GM18517 (cell line): Measurements from ENCODE around the gene SENP1.

Source experiments
- ATAC-seq: cut with Tn5 transposase; IDR thresholded peaks from one replicate; pipeline ENCODE4 v1.9.1; 2021; ENCODE audit warnings: mild to moderate bottlenecking, moderate library complexity; ENCODE audit not compliant: unreplicated experiment

SENP1 gene

DNA sequence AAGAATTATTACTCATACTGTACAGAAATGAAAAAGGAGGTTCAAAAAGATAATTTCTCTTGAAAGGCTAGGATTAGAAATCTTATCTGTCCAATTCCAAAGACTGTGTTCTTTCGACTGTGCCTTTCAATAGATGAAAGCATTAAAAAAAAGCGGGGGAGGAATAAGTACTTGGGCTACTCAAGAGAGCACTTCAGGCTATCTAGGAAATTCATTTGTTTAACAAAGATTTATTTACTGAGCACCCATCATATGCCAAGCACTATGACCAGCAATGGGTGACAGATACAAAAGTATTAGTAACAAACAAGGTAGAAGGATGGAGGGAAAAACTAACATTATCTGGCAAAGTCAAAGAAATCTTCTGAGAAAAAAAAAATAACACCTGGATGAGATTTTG, 37.4 kb downstream of the SENP1 start:
- ATAC-seq, result no peak

DNA sequence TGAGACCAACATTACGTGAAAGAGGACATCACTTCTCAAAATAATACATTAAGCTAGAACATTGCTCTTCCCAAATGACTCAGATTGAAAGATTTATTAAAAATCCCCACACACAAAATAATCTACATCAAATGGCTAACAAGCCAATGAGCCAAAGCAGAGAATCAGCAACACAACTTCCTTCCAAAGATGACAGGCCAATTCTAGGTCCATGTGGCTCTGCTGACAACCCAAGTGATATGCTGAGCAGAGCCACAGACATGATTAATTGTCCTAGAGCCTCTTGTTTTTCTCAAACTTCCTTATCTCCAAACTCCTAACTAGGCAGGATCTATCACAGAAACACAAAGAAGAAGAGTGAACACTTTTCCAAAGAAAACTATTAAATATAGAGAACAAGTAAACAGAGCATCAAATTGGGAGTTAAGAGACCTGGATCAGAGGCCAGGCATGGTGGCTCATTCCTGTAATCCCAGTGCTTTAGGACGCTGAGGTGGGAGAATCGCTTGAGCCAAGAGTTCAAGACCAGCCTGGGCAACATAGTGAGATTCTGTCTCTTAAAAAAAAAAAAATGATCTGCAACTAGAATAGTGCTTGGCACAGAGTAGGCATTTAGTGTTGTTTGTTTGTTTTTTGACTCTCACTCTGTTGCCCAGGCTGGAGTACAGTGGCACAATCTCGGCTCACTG, 38.5 kb downstream of the SENP1 start:
- ATAC-seq, result no peak

DNA sequence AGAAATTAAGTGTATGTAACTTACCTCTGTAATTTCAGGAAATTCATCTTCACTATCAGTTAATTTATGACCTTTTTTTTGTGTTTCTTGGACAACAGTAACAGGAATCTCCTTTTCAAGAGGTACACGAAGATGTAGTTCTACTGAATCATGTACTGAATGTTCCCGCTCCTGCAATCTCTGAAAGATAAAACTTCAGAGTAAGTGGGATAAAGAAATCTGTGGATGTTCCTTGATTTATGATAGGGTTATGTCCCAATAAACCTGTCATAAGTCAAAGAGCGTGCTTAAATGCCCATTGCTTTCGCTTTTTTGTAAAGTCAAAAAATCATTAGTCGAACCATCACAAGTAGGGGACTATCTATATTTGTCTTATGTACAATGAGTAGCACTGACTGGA, 40.8 kb downstream of the SENP1 start:
- no peak for ATAC-seq

DNA sequence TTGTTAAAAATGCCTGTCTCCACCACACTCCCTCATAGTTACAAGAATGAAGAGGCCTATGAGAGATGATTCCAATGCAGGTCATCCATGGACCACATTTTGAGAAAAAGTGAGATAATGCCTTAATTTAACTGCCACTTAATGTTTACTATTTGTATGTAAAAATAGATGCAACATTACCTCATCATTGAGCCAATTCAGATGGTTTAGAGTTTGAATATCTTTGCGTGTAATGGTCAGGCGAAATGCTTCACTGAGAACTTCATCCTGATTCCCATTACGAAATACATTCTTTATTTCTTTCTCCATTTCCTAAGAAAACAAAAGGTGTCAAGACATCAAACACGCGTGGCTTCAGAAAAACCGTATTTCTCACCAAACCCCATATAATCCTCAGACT, 42.3 kb downstream of the SENP1 start:
- no peak for ATAC-seq

DNA sequence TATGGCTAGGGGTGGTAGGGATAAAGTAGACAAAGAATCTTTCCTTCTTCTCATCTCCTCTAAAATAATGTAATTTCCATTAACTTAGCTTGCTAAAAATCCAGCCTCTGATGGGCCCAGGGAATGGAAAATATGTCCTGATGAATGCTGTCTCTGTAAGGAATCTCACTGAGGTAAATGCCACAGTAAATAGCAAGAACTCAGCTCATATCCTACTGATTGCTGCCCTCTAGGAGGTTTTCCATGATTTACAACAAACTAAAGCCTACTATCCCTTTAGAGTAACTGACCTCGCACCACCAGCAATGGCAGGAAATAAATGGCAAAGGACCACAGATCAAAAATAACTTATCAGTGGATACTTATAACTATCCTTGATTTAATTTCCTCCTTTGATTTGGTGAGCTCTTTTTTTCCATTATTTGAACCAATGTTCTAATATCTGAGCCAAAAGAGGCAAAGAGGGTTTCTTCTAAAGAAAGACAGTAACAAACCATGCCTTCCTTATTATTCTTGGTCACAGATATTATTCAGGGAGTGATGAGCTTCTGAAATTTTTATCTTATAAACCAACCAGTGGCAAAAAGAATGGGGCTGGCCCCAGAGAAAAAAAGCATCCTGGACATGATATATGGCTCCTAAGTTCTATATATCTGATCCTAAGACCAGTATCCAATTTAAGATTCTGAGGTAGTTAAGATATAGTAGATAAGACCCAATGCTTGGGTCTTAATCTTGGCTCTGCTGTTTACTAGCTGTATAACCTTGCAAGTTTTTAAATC, 43.8 kb downstream of the SENP1 start:
- no peak for ATAC-seq

DNA sequence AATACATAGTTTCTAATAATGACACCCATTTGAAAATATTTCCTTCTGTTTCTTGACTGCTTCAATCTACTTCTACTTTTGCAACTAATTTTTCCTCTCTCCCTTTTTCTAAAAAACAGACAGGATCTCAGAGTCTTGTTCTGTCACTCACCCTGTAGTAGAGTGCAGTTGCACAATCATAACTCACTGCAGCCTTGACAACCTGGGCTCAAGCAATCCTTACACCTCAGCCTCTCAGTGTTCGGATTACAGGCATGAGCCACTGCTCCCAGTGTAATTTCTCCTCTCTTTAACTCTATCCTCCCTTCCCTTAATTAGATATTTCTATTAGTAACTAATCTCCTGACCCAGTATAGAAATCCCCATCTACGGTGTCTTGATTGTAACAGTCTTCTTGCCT, 45.4 kb downstream of the SENP1 start:
- ATAC-seq, result no peak

DNA sequence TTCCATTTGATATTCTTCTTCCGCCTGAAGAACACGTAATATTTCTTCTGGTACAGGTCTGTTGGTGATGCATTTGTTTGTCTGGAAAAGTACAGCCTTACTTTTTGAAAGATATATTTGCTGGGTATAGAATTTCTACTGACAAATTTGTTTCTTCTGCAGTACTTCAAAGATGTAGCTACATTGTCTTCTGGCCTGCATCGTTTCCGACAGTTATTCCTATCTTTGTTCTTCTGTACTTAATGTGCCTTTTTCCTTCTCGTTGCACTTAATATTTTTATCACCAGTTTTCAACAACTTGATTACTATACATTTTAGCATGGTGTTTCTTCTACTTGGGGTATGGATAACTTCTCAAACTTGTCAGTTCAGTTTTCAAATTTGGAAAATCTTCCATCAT, 47.1 kb downstream of the SENP1 start:
- no peak for ATAC-seq

DNA sequence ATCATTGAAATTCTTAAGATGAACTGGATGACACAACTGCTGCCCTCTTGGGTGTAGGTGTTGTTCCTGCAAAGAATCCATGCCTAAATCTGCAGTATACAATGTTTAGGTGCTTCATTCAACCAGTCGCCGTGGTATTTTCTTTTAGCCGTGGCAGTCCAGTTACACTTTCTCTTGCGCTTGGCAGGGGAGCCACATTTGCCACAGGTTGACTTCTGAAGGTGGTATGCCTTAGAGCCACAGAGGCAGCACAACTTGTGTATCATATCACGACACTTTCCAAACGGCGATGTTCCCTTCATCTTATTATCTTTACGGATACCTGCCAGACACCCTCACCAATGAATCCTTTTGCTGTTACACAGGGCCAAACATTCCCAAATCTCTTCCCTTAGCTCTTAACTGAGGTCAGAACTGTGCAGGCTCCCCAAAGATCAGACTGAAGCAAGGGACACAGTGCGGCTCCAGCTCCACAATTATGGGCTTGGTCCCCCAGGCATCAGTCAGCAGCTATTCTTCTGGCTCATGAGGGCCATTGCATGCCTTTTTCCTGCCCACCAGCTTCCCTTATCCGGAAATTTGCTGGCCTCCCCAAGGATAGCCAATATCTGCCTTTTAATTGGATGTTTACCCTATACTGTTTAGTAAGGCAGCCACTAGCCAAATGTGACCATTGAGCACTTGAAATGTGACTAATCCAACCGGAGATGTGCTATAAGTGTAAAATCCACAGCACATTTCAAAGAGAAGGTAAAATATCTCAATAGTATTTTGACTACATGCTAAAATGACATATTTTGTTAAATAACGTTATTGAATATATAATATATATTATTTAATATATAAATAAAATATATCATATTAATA, 50.7 kb downstream of the SENP1 start:
- no peak for ATAC-seq

DNA sequence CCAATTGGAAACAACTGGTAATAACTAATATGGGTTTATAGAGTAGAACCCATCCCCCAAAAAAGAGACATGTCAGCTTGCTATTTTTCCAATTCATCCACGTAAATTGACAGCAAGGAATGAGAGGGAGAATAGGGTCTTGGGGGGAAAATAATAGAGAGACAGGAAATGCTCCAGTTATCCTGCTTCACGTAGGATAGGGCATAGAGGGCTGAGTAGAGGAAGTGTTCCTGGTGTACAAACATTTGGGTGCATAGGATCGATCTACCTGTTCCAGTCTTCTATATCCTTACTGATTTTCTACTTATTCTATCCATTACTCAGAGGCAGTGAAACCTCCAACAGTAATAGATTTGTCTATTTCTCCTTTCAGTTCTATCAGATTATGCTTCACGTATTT, 52.0 kb downstream of the SENP1 start:
- ATAC-seq, result no peak

DNA sequence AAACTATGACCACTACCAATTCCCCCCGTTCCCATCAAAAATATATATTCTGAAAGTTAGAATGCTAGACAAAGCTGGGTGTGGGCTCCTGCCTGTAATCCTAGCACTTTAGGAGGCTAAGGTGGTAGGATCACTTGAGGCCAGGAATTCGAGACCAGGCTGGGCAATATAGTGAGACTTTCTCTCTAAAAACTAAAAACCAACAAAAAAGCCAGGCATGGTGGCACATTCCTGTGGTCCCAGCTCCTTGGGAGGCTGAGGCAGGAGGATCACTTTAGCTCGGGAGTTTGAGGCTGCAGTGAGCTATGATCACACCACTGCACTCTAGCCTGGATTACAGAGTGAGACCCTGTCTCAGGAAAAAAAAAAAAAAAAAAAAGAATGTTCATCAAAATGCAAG, 52.8 kb downstream of the SENP1 start:
- ATAC-seq, result no peak

DNA sequence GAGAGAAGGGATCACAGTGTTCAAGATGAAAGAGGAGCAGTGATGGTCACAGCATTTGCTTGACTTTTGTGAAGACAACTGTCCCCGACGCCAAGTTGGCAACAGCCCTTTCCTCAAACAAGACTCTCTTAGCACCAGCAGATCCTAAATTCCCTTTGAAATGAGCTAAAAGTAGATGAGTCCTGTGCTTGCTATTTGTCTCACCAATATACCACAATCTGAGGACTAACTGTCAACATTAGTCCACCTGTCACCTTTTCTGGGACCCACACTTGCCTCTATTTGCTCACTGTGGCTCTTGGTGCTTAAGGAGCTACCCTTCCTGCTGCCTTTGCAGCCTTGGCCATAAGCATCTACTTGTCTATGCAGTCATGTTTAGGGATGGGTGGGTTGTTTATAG, 54.2 kb downstream of the SENP1 start:
- no peak for ATAC-seq

DNA sequence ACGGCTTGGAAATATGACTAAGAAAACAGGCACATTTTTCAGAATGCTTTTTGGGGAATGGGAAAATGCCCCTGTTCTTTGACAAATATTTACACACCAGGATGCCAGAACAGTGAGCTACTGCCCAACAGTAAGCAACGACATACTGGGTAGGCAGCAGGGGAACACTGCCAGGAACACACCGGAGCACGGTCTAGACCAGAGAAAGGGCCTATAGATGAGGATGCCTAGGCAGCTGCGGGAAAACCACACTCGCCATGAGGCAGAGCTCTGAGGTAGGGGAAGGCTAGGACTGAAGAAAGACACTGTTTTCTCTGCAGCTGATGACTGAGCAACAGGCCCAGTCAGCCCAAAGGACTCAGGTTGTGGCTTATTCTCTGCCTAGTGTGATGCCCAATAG, 55.7 kb downstream of the SENP1 start:
- ATAC-seq, result no peak

DNA sequence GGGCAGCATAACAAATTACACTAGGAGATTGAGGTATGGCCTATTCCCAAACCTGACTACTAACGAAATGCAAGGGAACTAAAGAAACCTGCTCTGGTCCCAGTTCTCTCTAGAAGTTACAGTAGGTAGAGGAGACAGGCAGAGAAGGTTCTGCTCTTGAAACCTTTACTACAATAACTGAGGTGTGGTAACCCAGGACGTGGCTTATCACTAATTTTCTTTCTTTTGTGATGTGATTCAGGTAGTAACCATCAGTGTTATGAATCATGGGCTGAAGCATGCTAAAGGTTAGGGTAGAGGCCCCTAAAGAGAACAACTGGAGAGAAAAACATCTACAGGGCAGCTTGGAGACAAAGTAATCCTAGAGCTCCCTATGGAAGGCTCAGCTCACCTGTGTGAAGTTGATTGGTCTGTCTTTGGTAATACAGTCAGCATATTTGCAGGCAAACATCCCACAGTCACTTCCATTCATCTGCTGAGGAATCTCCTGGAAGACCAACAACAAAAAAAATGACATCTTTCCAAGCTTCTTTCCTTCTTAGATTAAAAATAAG, 59.8 kb downstream of the SENP1 start:
- no peak for ATAC-seq

DNA sequence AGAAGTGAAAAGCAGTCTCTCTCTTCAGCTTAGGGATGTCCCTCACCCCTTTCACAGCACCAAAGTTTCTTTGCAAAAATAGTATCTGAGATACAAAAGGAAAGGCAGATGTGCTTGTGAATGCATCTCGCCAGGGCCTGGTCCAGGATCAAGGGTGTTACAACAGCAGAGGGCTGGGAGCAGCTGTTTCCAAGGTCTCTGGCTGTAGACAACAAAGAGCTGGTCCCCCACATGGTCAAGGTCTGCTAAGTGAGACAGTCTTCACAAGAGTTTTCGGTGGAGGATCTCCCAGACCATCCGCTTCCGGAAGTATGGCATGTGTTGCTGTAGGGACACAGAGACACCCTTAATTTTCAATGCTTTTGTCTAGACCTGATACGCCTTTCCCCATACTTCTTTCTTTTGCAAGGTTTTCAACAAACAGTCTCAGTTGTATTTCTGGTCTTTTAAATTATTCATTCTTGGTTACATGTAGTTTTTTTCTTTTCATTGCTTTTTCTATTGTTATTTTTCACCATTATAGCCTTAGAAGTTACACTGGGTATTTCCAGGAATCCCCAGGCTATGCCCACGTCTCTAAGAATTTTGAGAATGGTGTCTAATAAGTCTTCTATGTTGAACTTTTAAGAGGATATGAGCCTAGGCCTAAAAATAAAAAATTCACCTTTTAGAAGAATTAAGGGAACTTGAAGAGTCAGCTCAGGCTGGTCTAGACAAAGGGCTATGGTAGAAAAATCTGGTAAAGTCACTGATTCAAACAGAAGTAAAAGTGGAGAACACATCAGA, 60.6 kb downstream of the SENP1 start:
- no peak for ATAC-seq

DNA sequence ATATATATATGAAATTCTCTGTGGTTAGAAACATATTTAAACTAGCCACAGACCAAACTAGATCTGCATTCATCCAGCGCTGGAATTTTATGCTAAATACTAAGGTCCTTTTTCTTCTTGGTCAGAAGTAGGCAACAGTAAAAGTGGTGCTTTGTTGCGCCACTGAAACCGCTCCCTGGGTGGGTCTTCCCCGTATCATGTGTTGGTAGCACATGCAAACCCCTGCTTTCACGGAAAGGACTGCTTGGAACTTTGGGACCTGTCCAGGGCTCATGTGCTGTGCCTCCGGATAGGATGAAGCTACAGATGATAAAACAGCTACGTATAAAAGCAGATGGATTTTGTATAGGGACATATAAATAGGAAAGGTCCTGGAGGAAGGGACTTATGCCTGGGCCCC, 61.5 kb downstream of the SENP1 start:
- no peak for ATAC-seq

DNA sequence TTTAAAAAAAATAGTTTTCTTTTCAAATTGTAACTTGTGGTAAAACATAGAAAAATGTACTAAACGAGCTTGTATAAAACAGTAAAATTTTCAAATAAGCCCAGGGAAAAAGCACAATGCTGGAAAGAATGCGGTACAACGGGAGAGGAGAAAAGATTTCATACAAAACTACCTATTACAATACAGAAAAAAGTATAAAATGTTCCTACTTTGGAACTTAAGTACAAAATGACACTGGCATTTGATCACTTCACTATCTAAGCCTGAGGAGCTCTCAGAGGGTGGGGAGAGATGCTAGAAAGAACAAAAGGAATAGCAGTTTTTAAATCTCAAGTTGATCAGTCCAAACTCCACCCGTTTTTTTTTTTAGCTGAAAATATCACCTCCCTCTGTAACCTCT, 62.1 kb downstream of the SENP1 start:
- ATAC-seq, result no peak

DNA sequence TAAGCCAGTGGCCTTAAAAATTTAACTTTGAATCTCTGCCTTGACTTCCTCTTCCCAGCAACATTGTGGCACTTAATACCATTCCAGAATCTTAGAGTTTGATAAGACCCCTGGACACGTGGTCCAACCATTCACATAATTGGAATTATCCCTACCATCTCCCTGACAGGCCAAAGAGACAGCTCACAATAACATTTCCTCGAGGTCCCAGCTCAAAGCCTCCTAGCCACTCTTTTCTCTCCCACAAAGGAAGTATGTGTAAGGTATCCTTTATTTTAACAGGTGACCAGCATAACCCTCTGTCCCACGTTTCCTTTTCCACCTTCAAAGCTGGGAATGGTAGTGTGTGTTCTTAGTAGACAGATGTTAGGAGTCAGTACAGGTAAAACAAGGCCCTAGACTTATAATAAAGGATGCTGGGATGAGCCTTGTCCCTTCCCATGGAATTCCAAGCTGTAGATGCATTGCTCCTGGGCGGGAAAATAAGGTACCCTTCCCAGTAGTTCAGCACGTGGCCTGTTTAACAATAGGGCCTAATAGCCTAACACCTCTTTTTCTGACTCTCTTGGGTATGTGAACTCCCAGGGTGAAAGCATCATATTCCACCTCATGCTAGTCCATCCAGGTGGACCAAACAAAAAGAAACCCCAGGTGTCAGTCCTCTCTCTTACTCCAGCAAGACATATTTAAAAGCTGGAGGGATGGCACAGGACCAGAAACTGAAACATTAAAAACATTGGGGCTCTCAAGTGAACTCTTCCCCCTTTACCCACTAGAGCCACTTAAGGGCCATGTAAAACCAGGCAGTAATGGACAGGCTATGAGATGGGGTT, 64.1 kb downstream of the SENP1 start:
- no peak for ATAC-seq

DNA sequence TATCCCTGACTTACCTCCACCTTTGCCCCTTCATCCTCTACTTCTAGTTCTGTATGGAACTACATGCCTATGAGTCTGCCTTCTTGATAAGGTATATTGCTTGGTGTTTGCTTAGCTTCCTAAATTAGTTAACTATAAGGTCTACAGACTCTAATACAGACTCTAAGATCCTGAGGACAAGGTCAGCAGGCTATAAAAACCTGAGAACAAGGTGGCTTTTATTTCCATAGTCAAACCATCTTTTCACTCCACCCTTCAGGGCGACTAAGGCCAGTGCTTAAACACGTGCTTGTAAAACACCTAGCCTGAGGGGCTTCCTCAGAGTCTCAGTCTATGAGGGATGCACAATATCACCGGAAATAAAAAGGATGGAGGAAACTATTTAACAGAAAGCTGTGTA, 65.5 kb downstream of the SENP1 start:
- ATAC-seq, result no peak

DNA sequence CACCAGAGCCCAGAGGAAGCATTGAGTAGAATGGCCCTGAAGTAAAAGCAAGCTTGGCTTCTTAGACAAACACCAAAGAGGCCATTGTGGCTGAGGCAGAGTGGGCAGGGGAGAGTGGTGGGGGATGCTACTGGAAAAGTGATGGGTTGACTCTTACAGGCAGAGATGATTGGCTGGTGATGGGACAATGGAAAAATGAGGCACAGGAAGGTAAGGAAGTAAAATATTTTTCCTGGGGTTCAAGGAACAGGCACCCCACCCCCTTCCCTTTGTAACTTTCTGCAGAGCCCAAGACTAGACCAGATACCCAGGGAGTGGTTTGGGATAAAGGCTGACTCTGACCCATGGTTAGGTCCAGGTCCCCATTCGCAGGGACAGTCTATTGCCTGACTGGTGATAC, 66.7 kb downstream of the SENP1 start:
- ATAC-seq, result no peak

DNA sequence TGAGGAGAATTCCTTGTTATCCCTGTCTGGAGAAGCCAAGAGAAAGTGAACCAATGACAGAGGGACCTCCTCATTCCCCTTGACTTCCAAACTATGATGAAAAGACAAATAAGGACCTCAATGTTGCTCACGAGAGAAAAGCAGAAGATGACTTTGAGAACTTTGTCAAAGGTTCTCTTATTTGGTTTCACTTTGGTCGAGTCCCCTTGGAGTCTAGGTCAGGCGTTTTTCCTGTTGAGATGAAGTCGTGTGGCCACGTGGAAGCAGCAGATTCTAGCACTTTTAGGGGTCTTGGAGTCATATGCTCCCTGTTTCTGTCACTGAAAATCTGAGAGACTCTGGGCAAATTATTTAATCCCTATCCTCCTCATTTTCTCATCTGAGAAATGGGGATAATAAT, 67.8 kb downstream of the SENP1 start:
- no peak for ATAC-seq
